Right ventricle myocardium superior (tissue), 1 donor: Measurements from ENCODE around the gene TREM1. TPM values are rescaled to one million over a fixed set of nuclear protein-coding genes. Genes with fewer than 3 reads are reported as not detected.

Experiments
- ATAC-seq: fragments of 200-7000 bp; cut with Tn5 transposase; one replicate; pipeline ENCODE4 v1.9.1; 2020; ENCODE audit warnings: mild to moderate bottlenecking; ENCODE audit not compliant: poor library complexity
- DNase-seq: peaks from one replicate; pipeline ENCODE4 v3.0.0-alpha.2; 2020
- intact Hi-C: fragments of 100-400 bp; cut with DNase I; formaldehyde crosslinking; loops from one replicate; pipeline ENCODE4 v1.11.2; 2022
- long read RNA-seq: library from polyadenylated mRNA; unstranded; transcript quantifications from one replicate; pipeline ENCODE4 v2.0.0, GENCODE V29; 2021
- total RNA-seq: library from RNA; stranded (reverse); fragmentation: NEBNext Ultra II Directional; extraction: Animal tissue kit (Norgen Biotek cat#: 25700); gene quantifications from one replicate; pipeline ENCODE4 v1.2.1, GENCODE V29; 2021
- donor health status: DM: no; HTN: yes; CAD: no; lungs with severe emphysema.

TREM1 gene
- 0.67 TPM for total RNA-seq
- long read RNA-seq: 0 reads

DNA sequence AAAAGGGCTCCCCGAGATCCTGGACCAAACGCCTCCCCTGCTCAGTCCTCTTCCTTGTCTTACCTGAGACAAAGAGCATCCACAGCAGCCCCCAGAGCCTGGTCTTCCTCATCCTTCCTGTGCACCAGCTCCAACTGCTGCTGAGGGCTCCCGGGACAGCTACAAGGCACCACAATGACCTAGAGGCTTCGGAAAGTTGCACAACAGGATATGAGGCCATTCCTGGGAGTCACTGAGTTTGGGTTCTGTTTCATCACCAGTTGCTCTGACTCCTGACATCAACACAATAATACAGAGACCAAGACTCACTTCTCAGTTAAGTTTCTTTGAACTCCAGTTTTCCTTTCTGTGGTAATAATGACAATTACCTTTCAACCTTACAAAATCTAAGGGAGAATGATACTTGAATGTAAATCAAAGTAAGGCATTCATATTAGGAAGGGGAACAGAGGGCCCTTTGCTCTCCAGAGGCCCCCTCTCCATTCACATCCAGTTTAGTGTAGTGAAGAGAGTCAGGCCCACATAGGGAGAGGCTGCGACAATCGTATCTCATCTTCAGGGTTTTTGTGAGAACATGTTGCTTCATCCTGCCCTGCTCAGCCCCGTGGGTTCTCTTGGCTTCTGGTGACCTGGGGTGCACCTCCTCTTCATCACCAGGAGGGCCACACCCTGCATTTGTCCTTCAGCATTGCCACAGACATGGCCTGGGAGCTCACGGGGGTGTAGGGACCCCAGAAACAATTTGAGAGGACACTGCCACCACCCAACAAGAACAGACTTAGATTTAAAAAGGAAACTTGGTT, at the start of gene TREM1:
TREM1 (minus strand) TSS at position 139 of the 803 bp plus-strand sequence; CDS start at position 112, 27 bp downstream.
- DNase-seq: peak; percentile 74
- intact Hi-C loops: no loop called here
- ATAC-seq: peak; percentile 80

DNA sequence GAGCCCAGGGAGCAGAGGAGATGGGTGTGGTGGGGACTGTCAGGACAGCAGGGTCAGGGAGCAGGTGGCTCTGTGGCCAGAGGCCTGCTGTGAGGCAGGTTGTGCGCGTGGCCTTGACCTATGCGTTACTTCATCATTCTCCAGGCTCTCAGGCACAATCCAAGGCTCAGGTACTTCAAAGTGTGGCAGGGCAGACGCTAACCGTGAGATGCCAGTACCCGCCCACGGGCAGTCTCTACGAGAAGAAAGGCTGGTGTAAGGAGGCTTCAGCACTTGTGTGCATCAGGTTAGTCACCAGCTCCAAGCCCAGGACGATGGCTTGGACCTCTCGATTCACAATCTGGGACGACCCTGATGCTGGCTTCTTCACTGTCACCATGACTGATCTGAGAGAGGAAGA, 49.5 kb upstream of the TREM1 start:
- DNase-seq (no peak), ATAC-seq (no peak)
- intact Hi-C loops: no loop called here

DNA sequence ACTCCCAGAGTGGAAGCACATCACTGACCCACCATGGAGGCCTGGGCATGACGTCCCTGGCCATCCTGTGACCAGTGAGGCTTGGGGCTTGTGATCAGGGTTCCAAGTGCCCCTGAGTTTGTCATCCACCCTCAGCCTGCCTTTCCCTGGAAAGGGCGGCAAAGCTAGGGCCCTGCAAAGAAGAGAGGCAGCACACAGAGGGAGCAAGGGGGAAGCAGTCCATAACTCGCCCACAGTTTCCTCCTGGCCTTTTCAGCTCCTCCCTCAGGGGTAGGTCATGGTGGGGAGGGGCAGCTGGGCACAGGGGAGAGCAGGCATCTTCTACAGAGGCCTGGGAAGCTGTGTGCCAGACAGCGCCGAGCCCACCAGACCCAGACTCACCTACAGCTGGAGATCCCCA, 48.8 kb upstream of the TREM1 start, which contains the start of gene NCR2:
NCR2 (plus strand) TSS at position 313 of the 400 bp plus-strand sequence. CDS start 269 bp downstream, outside the sequence.
- ATAC-seq (no peak), DNase-seq (no peak)
- intact Hi-C loops: no loop called here

DNA sequence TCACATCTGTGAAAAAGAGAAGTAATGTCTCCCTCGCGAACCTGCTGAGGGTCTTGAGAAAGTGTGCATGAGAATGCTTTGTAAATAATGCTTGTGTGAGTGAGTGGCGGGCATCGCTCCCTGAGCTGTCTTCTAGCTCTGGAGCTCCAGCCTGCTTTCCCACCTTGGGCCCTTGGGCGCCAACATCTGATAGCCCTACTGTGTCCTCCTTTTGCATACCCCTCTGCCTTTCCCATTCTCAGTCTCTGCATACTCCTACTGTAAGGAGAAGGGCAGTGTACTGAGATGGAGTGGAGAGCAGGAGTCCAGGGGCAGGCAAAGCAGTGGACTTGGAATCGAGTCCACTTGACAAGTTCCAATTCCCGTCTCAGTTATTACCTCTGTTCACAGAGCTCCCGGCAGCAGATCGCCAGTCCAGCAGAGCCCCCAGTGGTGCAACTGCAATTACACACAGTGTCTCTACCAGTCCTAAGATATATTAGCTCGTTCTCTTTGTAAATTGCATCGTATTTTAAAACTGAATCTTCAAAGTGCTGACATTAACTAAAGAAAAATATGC, 48.1 kb upstream of the TREM1 start:
- intact Hi-C loops: no loop called here
- DNase-seq (no peak), ATAC-seq (no peak)

DNA sequence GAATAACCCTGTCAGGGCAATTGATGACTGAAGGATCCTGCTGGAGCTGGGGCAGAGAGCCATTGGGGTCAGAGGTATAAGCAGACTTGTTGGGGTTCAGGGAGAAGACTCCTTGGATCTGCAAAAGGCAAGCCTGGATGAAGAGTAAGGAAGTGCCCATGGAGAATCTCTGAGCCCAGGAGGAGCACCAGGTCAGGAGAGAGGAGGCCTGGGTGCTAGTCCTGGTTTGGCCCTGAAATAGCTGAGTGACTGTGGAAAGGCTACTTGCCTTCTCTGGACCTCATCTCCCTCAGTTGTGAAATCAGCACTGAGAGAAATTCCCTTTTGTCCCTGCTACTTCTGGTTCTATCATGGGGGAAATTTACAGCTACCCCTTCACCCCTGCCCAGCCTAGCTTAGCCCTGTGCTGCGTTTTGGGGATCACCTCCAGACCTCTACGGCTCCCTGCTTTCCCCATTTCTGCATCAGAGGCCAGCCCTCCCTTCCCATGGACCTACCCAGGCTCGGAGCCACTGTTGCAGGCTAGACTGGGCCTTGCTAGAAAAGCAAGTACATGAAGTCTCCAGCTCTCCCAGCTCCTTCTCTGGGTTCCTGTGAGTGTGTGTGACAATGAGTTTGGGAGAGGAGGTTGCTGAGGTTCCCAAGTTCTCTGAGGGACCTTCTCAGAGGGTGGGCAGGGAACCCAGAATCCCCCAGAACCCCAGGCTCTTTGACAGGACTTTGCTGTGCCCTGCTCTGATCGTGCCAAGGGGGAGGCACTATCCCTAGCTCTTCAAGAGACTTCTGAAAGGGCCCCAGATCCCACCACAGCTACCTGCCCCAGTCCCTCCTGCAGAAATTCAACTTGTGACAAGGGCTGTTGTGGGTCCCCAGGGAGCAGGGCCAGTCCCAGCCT, 46.6 kb upstream of the TREM1 start:
- intact Hi-C loops: no loop called here
- ATAC-seq (no peak), DNase-seq (no peak)

DNA sequence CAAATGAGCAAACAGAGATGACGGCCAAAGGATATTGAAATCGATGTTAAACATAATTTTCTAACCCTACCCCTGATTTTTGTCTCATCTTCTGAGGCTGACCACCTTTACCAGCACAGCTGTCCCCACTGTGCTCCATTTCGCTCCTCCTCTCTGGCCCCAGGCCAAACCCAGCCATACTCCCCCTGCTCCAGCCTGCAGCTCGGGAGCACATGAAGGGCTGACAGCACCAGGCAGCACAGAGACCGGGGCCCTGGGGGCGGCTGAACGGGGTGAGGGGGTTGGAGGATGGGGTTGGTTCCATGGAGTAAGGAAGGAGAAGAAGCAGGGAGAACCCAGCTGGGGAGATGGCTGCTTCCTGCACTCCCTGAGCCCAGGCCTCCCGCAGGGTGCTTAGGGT, 45.8 kb upstream of the TREM1 start:
- no peak for DNase-seq
- intact Hi-C loops: no loop called here

DNA sequence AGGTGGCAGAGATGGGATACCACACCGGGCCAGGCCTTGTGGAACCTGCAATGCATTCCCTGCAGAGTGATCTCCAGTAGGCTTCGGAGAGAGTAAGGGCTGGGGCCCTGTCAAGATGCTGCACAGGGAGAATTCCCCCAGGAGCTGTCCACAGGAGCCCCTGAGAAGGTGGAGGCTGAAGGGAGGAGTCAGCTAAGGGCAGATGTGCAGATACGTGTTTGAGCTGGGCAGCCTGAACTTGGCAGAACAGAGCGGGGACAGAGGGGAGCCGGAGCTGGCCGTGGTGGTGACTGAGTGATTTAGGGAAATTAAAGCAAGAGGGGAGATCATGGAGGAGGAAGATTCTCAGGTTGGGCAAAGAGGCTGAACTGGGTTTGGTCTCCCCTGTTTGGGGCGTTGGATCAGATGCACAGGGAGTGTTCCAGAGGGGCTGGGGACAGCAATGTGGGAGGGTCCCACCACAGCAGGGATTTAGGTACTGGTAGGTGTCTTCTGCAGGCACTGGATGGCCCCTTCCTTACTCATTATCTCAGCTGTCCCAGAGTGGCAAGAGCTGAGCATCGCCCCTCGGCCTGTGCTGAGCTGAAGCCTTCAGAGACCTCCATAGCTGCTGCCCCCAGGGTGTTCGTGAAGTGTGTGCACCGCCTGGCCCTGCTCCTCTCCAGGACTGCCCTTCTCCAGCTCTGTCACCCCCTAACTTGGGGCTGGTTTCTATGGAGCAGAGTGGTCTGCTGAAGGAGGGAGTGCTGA, 45.1 kb upstream of the TREM1 start:
- ATAC-seq (no peak), DNase-seq (no peak)
- intact Hi-C loops: no loop called here

More for the DNA sequence above, 45.8 kb upstream of the TREM1 start:
- no peak for ATAC-seq

DNA sequence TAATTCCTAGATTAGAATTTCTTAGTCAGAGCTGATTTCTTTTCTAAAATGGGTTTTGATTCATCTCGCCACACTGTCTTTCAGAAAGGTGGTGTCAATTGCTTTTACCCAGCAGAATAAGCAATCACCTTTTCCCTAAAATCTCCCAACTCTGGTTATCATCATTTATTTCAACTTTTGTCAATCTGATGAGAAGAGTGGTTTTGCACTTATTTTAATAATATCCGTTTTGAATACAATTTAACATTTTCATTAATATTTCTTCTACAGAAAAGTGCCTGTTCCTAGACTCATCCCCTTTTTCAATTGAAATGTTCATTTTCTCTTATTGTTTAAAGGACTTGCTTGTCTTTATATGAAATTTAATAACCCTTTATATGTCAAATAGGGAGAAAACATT, 40.7 kb upstream of the TREM1 start:
- intact Hi-C loops: no loop called here
- no peak for ATAC-seq

DNA sequence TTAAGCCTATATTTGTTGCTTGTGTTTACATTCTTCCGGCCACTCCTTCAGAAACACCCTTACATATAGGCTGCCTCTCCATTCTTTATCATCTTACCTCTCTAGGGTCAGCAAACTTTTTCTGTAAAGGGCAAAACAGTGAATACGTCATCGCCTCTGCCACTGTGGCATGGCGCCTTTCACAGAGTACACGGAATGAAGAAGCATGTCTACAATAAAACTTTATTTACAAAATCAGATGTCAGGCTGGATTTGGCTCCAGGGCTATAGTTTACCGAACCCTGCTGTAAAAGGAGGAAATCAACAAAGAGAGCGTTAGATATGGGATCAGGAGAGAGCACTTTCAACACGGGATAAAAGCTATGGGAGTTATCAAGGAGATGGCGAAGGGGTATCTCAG, 39.6 kb upstream of the TREM1 start:
- ATAC-seq: no peak
- intact Hi-C loops: no loop called here
- no peak for DNase-seq

More for the DNA sequence above, 40.7 kb upstream of the TREM1 start:
- no peak for DNase-seq

DNA sequence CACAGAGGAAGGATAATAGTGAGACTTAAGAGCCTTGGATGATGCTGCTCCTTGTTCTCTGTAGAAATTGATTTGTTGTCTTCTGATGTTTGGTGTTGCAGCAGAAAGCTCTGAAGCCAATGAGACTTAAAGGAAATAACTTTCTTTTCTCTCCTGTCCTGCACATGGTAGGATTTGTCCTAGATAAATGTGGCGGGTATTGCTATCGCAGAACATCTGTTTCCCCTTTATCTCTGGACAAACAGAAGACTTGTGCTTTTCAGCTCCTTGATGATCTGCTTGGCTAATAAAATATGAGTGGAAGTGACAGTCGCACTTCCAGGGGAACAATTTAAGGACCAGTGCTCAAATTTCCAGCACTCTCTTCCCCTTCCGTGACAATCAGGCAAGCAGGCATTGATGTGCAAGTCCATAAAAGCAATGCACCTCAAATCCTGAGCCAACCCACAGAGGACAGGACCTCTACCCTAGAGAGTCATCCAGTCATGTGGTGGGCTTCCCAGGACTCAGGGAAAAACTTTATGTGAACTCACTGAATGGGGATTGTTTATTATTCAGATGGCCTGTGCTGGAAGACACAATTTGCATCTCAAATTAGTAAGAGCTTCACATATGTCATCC, 39.1 kb upstream of the TREM1 start:
- intact Hi-C loops: no loop called here
- DNase-seq: no peak
- no peak for ATAC-seq

DNA sequence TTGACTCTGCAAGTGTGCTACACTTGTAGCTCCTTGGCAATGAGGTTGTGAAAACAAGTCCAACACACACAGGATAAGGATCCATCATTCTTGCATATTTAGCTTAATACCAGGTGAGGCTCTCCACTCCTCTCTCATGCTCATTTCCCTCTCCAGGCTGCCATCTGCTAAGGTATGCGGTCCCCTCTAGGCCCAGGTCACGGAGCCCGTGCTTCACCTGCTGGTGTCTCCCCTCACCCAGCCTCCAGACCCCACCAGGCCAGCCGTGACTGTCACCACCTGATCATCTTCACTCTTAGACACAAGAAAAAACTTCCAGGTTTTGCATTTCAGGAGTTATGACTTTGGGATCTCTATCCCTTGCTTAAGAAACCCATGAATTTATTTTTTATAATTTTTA, 34.7 kb upstream of the TREM1 start:
- DNase-seq (no peak), ATAC-seq (no peak)
- intact Hi-C loops: no loop called here

DNA sequence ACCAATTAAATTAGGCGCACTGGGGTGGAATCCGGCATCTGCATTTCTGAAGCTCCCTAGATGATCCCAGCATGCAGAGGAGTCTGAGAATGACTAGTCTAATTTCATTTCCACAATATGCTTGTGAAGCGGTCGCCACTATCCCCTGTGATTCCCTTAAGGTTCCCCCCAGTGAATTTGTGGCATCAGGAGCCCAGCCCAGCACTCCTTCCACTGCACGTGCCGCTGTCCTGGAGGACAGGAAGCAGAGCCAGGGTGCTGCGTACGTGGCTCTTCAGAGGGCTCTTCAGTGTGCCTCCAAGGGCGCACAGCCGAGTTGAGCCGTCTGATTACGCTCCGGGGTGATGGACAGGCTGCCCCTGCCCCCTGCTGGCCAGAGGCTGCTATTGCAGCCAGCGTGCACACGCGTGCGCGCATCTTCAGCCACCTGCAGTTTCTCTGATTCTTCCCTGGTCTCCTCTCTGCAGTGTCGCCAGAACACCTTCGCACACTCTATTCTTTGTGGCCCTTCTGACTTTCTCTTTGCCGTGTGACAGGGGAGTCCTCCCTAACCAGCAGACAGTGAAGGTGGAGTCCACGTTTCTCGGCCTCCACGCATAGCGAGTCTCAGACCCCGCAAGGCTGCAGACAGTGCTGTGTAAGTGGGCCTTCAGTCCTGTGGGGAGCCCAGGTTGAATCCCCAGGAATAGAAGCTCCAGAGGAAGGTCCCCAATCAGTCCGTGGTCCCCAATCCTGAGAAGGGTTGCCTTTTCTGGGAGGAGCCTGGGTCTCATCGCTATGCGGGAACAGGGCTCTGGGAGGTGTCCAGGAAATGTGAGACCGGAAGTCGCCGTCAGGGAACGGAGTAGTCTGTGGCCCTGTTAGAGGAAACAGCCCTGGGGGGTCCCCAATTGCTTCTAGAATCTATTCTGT, 32.4 kb upstream of the TREM1 start:
- DNase-seq (peak; percentile 90), ATAC-seq (peak; percentile 98)
- intact Hi-C loops: no loop called here

DNA sequence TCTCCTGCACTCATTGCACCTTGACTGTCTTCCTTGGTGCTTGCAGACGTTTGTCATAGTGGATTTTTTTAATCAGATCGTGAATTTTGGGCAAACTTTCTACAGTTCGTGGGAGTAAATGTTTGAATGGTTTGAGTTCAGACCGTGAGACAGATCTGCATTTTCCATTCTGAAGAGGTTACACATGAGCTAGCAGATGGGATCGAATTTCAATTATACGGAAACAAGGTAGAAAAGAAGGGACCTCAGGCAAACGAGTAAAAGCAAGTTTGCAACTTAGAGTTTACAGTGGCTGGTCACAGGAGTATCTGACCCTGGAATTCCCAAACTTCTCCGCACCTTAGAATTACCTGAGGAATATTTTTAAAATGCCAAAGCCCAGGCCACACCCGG, 31.8 kb upstream of the TREM1 start:
- intact Hi-C loops: no loop called here
- ATAC-seq (no peak), DNase-seq (no peak)

DNA sequence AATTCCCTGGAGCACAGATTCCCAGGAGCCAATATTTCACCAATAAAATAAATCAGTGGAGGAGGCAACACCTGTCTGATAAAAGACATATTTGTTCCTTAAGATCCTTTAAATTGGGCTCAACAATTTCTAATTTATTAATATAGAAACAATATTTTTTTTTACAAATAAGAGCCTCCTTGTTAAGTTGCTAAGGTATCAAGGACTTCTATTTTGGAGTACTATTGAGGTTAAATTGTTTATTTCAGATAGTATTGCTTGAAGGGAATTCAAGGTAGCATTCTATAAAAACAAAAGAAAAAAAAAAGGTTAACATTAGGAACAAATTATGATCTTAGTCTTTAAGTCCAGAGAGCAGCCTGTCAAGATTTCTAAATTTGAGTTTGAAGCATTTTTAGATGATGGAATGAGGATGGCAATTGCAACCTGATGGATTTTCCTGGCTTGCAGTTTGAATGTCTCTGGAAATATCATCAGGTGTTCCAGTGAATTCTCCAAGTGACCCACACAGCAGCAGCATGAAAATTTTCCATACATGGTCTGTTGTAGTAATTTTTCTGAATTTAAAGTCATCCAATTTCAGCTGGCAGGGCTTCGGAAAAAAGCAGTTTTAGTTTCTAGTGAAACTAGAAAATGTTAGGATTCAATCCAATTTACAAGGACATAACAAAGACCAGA, 29.6 kb upstream of the TREM1 start:
- no peak for ATAC-seq
- intact Hi-C loops: no loop called here

DNA sequence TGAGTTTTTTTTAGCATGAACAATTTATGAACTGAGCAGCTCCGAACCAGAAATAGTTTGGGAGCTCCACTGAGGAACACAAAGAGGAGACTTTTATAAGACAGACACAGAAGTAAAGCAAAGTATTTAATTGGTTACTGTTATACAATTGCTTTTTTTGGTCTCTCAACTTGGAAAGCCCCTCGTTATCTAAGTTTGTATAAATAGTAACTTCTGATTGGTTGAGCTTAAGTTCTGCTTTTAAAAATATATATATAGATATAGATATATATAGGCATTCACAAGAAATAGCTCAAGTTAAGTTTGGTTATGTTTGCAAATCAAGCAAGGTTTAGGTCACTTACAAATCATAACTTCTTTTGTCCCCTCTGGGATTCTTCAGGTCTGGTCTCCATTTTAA, 28.7 kb upstream of the TREM1 start:
- intact Hi-C loops: no loop called here
- no peak for ATAC-seq

More for the DNA sequence above, 29.6 kb upstream of the TREM1 start:
- no peak for DNase-seq

DNA sequence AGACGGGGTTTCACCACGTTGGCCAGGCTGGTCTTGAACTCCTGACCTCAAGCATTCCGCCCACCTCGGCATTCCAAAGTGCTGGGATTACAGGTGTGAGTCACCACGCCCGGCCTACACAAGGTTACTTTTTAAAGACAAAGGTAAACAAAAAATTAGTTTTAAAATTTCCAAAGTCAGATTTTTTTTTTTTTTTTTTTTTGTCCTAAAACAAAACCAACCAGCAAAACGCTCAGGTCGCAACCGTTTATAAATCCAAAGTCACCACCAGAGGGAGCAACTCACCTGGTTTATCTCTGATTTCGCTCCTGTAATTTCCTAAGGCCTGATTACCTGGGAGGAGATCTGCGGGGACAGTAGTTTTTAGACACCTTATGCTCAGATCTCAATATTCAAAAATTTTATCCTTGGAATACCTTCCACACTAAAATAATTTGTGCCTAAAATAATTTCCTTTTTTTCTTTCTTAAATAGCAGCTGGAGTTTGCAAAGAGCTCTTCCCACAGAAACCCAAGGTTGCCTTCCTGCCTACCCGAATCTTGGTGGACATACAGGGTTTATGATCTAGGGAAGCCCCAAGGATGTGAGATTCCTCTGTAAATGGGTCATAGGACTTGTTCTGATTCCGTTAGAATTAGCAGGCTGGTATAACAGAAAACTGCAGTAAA, 19.8 kb upstream of the TREM1 start:
- no peak for ATAC-seq
- intact Hi-C loops: no loop called here
- DNase-seq: no peak

More for the DNA sequence above, 28.7 kb upstream of the TREM1 start:
- DNase-seq: no peak
